GM12878 (cell line): ENCODE data around the gene CELSR1. TPM values are rescaled to one million over a fixed set of nuclear protein-coding genes. Genes with fewer than 3 reads are reported as not detected.

Experiments
- ATAC-seq: fragments of 200-7000 bp; cut with Tn5 transposase; 3 replicates; pipeline ENCODE4 v1.9.1; 2020; ENCODE audit warnings: mild to moderate bottlenecking, moderate library complexity
- BruUV-seq: library from RNA; stranded (reverse); fragments of 400-500 nt; replicated peaks from 2 replicates; lab custom pipeline; 2021; lab: Mats Ljungman, UMichigan
- CTCF ChIA-PET: fragments of 300-600 bp; sonication (Branson Sonifier 250); formaldehyde crosslinking; extraction: SDS; loops from one replicate; lab custom pipeline; 2021; ENCODE audit warnings: inconsistent platforms; lab: Yijun Ruan, JAX
- POLR2A ChIA-PET: fragments of 350-600 bp; formaldehyde crosslinking; extraction: SDS; loops from one replicate; lab custom pipeline; 2021; ENCODE audit warnings: inconsistent platforms; lab: Charles Lee
- RAD21 ChIA-PET: fragments of 300-600 bp; sonication (Branson Sonifier 250); formaldehyde crosslinking; loops from one replicate; lab custom pipeline; 2023; ENCODE audit warnings: antibody characterized with exemption; ENCODE audit not compliant: unreplicated experiment; lab: Charles Lee
- SMC1A ChIA-PET: fragments of 300-600 bp; sonication (Branson Sonifier 250); formaldehyde crosslinking; loops from one replicate; lab custom pipeline; 2023; ENCODE audit not compliant: unreplicated experiment, uncharacterized antibody; lab: Charles Lee
- DNase-seq: peaks from one replicate; pipeline ENCODE4 v3.0.0-alpha.2; 2011; ENCODE audit warnings: low read depth, low spot score
- FAIRE-seq: peaks from 3 replicates; lab custom pipeline; 2011; peaks lifted over from hg19 to GRCh38; lab: Jason Lieb, UNC
- H2AFZ ChIP-seq: 2 replicates; pipeline ENCODE4 v1.6.0; 2011; ENCODE audit warnings: low read depth, low read length, control low read depth; ENCODE audit not compliant: control insufficient read depth
- H3K27ac ChIP-seq: 2 replicates; pipeline ENCODE4 v1.5.1; 2011; ENCODE audit warnings: control low read depth; ENCODE audit not compliant: control insufficient read depth, insufficient read depth
- H3K27me3 ChIP-seq, 2 experiments: replicated peaks in 1 of 2; 2 replicates each; pipeline versions ENCODE4 v1.6.0 to v1.6.1; 2011; ENCODE audit warnings: low read length in 1 of 2; ENCODE audit not compliant: control insufficient read depth in 2 of 2, insufficient read depth in 2 of 2
- H3K36me3 ChIP-seq, 2 experiments: 2 replicates each; pipeline ENCODE4 v1.5.1; 2011; ENCODE audit warnings: low read length in 1 of 2; ENCODE audit not compliant: control insufficient read depth in 2 of 2, insufficient read depth in 2 of 2
- H3K4me1 ChIP-seq: 2 replicates; pipeline ENCODE4 v1.6.1; 2011; ENCODE audit warnings: mild to moderate bottlenecking, low read length, moderate library complexity, mixed read lengths; ENCODE audit not compliant: control insufficient read depth, insufficient read depth
- H3K4me2 ChIP-seq: 2 replicates; pipeline ENCODE4 v1.6.0; 2011; ENCODE audit warnings: control low read depth; ENCODE audit not compliant: control insufficient read depth, insufficient read depth
- H3K4me3 ChIP-seq: fragments of 200-600 bp; sonication (generic); 2 replicates; pipeline ENCODE4 v1.5.1; 2016
- H3K79me2 ChIP-seq: 2 replicates; pipeline ENCODE4 v1.6.0; 2011; ENCODE audit warnings: low read length; ENCODE audit not compliant: control insufficient read depth, insufficient read depth
- H3K9ac ChIP-seq: 2 replicates; pipeline ENCODE4 v1.8.0; 2011; ENCODE audit warnings: low read length, control low read depth, mixed read lengths; ENCODE audit not compliant: control insufficient read depth, insufficient read depth
- H3K9me3 ChIP-seq: replicated peaks from 3 replicates; pipeline ENCODE4 v1.5.1; 2011; ENCODE audit warnings: mild to moderate bottlenecking, low read length; ENCODE audit not compliant: control insufficient read depth, insufficient read depth
- H4K20me1 ChIP-seq: 2 replicates; pipeline ENCODE4 v1.6.0; 2011; ENCODE audit not compliant: control insufficient read depth, insufficient read depth
- CTCF ChIP-seq, 3 experiments: IDR thresholded peaks in 2 of 3; conservative IDR thresholded peaks in 1 of 3; 2 replicates each; pipeline ENCODE4 v1.5.1; 2011; ENCODE audit warnings: low read depth in 3 of 3, low read length in 3 of 3, mild to moderate bottlenecking in 3 of 3, control low read depth in 2 of 3, moderate library complexity in 2 of 3, inconsistent platforms in 1 of 3, mixed read lengths in 1 of 3; ENCODE audit not compliant: control insufficient read depth in 2 of 3, insufficient read depth in 1 of 3; ENCODE audit errors: extremely low read depth in 1 of 3
- FOS ChIP-seq: IDR thresholded peaks from 3 replicates; pipeline ENCODE4 v1.6.1; 2011; ENCODE audit warnings: borderline replicate concordance; ENCODE audit not compliant: insufficient read length; ENCODE audit errors: extremely low read depth
- FOXK2 ChIP-seq: fragments of 450-650 bp; IDR thresholded peaks from 2 replicates; pipeline ENCODE4 v1.6.1; 2017; ENCODE audit warnings: mild to moderate bottlenecking, moderate library complexity
- HCFC1 ChIP-seq: fragments of 150-350 bp; IDR thresholded peaks from 2 replicates; pipeline ENCODE4 v1.6.1; 2014; ENCODE audit warnings: low read length
- KLF5 ChIP-seq: fragments of 450-650 bp; IDR thresholded peaks from 2 replicates; pipeline ENCODE4 v1.6.1; 2014; ENCODE audit warnings: mild to moderate bottlenecking; ENCODE audit not compliant: partially characterized antibody
- SIX5 ChIP-seq: IDR thresholded peaks from 2 replicates; pipeline ENCODE4 v1.6.1; 2011; ENCODE audit warnings: mild to moderate bottlenecking, low read depth, low read length, moderate library complexity; ENCODE audit not compliant: severe bottlenecking
- WGBS: methylation state at CpG from one replicate; pipeline ENCODE4 v1.1.6; 2016; ENCODE audit warnings: low lambda C conversion rate; ENCODE audit not compliant: insufficient replicate concordance, insufficient coverage; ENCODE audit errors: missing lambda C conversion rate; 5-methylcytosine and 5-hydroxymethylcytosine counted together
- in situ Hi-C: fragments of 300-500 bp; cut with MboI; formaldehyde crosslinking; loops from 9 replicates; pipeline ENCODE4 v1.14.3; 2018; ENCODE audit warnings: mixed read lengths
- intact Hi-C: fragments of 100-400 bp; cut with micrococcal nuclease; formaldehyde crosslinking; loops from one replicate; pipeline ENCODE4 v1.14.2; 2022; ENCODE audit not compliant: unreplicated experiment
- polyA plus RNA-seq, 11 experiments: library from polyadenylated mRNA; depleted of rRNA in 4 of 11; unstranded in 6 of 11; stranded (reverse) in 5 of 11; fragments of >200 nt; fragmentation: Nextera tagmentation in 4 of 11; fragmentation: Illumina TruSeq in 1 of 11; extraction: Ambion mirVana in 4 of 11; extraction: Trizol in 1 of 11; gene quantifications; 1 replicate in 1 of 11; 2 replicates in 10 of 11; pipeline versions ENCODE4 v1.2.1 to v1.2.3, GENCODE V29; 2011 to 2016; ENCODE audit warnings: inconsistent platforms in 2 of 11, missing spikeins in 2 of 11, low read depth in 1 of 11
- total RNA-seq, 4 experiments: library from RNA; depleted of rRNA in 3 of 4; stranded (reverse); fragments of >200 nt in 3 of 4; fragmentation: Illumina TruSeq in 1 of 4; extraction: Trizol in 1 of 4; gene quantifications; 2 replicates each; pipeline versions ENCODE4 v1.2.1 to v1.2.3, GENCODE V29; 2013 to 2021

CELSR1 gene
- total and polyA plus RNA-seq, 10 of the 15 experiments (the other 5 are each of a cell fraction or from before 2014, with no cell fraction given) = 0.05 to 1.7 (median 0.35) TPM; not detected in 2

DNA sequence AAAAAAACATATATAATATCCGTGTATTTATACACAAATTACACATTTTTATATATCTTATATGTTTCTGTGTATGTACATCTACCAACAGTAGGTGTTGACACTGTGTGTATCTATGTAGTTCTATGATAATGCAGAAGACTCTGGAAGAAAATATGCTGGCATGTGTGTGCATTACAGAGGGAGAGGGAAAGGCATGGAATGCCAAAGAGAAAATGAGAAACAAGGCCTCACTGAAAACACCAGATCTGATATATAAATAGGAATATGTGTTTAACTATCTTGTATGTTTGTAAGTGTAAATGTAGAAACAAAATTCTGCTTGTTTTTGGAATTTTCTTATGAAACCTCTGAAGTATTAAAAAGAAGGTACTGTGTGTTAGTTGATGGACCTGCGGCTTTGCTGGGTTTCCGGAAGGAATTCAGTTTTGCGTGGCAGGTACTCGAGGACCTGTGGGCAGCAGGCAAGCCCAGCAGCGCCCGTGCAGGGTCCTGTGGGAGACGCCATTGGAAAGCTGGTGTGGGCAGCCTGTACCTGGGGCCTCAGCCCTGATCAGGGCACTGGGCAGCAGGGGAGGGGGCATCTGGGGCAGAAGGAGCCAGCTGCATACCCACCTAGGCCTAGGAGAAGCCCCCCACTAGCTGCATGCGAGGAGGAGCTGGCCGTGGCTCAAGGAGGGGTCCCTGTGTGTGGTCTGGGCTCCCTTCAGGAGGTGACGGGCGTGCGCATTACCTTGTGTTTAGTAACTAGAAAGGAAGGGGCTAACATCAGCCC lies 209.5 kb downstream of the CELSR1 start:
- BruUV-seq = no TSS peak
- DNase-seq = no peak
- ChIA-PET RAD21 (no interaction called here), POLR2A (no interaction called here), CTCF (interaction anchor here (1.1 to 1.5 kb wide), 2 partner anchors 12 to 13 kb away, joined by 3 to 4 read pairs; no protein-coding TSS in a partner anchor), SMC1A (no interaction called here)
- no peak for TF ChIP-seq HCFC1
- no peak for TF ChIP-seq FOS
- TF ChIP-seq CTCF (IDR thresholded peaks at IDR 0.05 in 2 of 3, conservative IDR thresholded peaks at IDR 0.05 in 1 of 3; ENCODE audit: control insufficient read depth in 2 of 3, extremely low read depth in 1 of 3, insufficient read depth in 1 of 3, low read depth in 3 of 3, low read length in 3 of 3) = no peak
- no peak for TF ChIP-seq KLF5
- no peak for TF ChIP-seq SIX5
- TF ChIP-seq FOXK2 = no peak
- Histone ChIP-seq H4K20me1 (no peaks in the 10 kb centered on the region), H3K9ac (no peak overlapping the region), H3K9me3 (no peaks in the 10 kb centered on the region), H3K4me1 (no peaks in the 10 kb centered on the region), H3K36me3 (peaks cover 22 to 44% of the 10 kb centered on the region in 2 experiments), H3K27ac (no peak overlapping the region), H3K4me2 (no peak overlapping the region), H3K79me2 (no peaks in the 10 kb centered on the region), H2AFZ (no peak overlapping the region), H3K27me3 (no peaks in the 10 kb centered on the region), H3K4me3 (no peak overlapping the region)
- ATAC-seq = no peak
- 98% methylated on average over 13 of the region's 13 CpGs for WGBS
- in situ Hi-C loops = no loop called here
- FAIRE-seq = no peak
- intact Hi-C loops = no loop called here
